Measurements from ENCODE around the gene DIP2B. TPM values are rescaled to one million over a fixed set of nuclear protein-coding genes. Genes with fewer than 3 reads are reported as not detected.

DIP2B gene
- total RNA-seq, 2 experiments from 2014 or later: 17.0 to 24.1 TPM

DNA sequence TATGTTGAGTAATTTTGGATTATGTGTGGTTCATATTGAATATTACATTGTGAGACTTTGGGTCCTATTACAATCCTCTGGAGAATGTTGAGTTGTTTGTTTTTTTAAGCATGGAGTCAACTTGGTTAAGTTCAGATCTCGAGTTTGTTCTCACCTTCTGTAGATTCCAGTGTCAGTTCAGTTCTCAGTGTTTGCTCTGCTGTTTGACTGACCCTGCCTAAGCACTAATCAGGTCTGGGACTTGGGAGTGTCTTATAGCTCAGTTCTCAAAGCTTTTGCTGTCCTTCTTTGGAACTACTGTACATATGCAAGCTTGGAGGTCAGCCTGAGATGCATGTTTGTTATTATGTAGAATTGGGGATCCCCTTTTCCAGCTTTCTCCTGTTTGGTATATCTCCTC lies 63.1 kb downstream of the DIP2B start:
- H2AFZ ChIP-seq (ENCODE audit: low read length): no peak overlapping the region
- TF ChIP-seq, protein P1, sequence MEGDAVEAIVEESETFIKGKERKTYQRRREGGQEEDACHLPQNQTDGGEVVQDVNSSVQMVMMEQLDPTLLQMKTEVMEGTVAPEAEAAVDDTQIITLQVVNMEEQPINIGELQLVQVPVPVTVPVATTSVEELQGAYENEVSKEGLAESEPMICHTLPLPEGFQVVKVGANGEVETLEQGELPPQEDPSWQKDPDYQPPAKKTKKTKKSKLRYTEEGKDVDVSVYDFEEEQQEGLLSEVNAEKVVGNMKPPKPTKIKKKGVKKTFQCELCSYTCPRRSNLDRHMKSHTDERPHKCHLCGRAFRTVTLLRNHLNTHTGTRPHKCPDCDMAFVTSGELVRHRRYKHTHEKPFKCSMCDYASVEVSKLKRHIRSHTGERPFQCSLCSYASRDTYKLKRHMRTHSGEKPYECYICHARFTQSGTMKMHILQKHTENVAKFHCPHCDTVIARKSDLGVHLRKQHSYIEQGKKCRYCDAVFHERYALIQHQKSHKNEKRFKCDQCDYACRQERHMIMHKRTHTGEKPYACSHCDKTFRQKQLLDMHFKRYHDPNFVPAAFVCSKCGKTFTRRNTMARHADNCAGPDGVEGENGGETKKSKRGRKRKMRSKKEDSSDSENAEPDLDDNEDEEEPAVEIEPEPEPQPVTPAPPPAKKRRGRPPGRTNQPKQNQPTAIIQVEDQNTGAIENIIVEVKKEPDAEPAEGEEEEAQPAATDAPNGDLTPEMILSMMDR (conservative IDR thresholded peaks at IDR 0.05; ENCODE audit: low read length): no peak
- TF ChIP-seq EZH2phosphoT487 (IDR thresholded peaks at IDR 0.05; ENCODE audit: borderline replicate concordance, low read depth, low read length): no peak
- H3K79me2 ChIP-seq (ENCODE audit: insufficient read depth, low read depth, low read length): no peaks in the 10 kb centered on the region
- no peak overlapping the region for H3K4me3 ChIP-seq (ENCODE audit: low read depth, low read length, poor library complexity, severe bottlenecking)
- BruUV-seq (replicated peaks): no TSS peak
- H3K9me2 ChIP-seq (ENCODE audit: insufficient read depth, low read length): no peaks in the 10 kb centered on the region
- no peak overlapping the region for H3K27ac ChIP-seq (ENCODE audit: low read depth, low read length, poor library complexity, severe bottlenecking)
- no peaks in the 10 kb centered on the region for H3K36me3 ChIP-seq (ENCODE audit: insufficient read depth, low read length)
- DNase-seq (ENCODE audit: low spot score): no peak
- H3K4me2 ChIP-seq (ENCODE audit: low read length): no peak overlapping the region
- ChIA-PET CTCF (ENCODE audit: unreplicated experiment) (no interaction called here), POLR2A (interaction anchor here (0.6 to 1.3 kb wide), 3 partner anchors 19 to 103 kb away, joined by 3 to 4 read pairs (median 4); no protein-coding TSS in a partner anchor)
- no peaks in the 10 kb centered on the region for H4K20me1 ChIP-seq (ENCODE audit: insufficient read depth, low read length)
- H3K9me3 ChIP-seq (ENCODE audit: low read length): no peaks in the 10 kb centered on the region; the same call in 1 of the 2 replicates
- peaks cover 5% of the 10 kb centered on the region for H3K4me1 ChIP-seq (ENCODE audit: insufficient read depth, low read length, poor library complexity, severe bottlenecking)
- intact Hi-C loops (cut with micrococcal nuclease; ENCODE audit: unreplicated experiment): no loop called here

DNA sequence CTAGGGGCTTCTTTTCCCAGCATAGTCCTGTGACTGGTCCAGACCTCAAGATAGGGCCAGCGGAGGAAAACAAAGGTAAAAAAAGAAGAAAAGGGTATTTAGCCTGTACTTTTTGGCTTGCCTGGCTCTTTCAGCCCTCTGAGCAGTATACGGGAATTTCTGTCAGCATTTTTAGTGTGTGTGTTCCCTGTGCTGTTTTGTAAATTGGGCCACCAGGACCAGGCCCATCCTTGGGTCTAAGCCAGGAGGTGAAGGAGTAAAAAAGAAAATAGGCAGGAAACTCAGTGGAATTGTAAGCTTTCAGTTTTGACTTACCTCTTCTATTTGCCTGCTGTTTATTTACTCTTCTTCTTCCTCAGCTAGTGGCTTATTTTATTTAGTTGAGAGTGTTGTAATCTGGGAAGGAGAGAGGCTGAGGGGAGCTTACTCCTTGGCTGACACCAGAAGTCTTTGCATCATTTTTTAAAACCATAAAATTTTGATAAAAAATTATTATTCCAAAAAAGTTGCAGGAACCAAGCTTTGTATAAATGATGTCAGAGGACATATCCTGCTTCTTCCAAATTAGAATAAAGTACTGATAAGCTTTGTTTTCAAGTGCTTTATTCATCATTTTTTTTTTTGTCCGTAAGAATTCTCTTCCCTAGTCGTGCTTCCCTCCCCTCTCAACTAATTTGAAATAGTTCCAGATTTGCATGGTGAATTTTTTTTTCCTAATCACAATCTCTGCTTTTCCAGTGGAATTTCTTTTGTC lies 63.7 kb downstream of the DIP2B start:
- no peaks in the 10 kb centered on the region for H3K36me3 ChIP-seq (ENCODE audit: insufficient read depth, low read length)
- H3K9me3 ChIP-seq (ENCODE audit: low read length): no peaks in the 10 kb centered on the region; the same call in 1 of the 2 replicates
- POLR2A ChIA-PET: interaction anchor here (0.6 to 1.3 kb wide), 4 partner anchors 17 to 103 kb away, joined by 3 to 5 read pairs (median 4); no protein-coding TSS in a partner anchor
- H3K9me2 ChIP-seq (ENCODE audit: insufficient read depth, low read length): no peaks in the 10 kb centered on the region
- no peak for DNase-seq (ENCODE audit: low spot score)
- no peak overlapping the region for H3K27ac ChIP-seq (ENCODE audit: low read depth, low read length, poor library complexity, severe bottlenecking)
- CTCF ChIA-PET (ENCODE audit: unreplicated experiment): no interaction called here
- no peak for TF ChIP-seq EZH2phosphoT487 (IDR thresholded peaks at IDR 0.05; ENCODE audit: borderline replicate concordance, low read depth, low read length)
- TF ChIP-seq, protein P1 (conservative IDR thresholded peaks at IDR 0.05; ENCODE audit: low read length): no peak
- H3K4me3 ChIP-seq (ENCODE audit: low read depth, low read length, poor library complexity, severe bottlenecking): no peak overlapping the region
- no peak overlapping the region for H2AFZ ChIP-seq (ENCODE audit: low read length)
- no TSS peak for BruUV-seq (replicated peaks)
- no peaks in the 10 kb centered on the region for H3K79me2 ChIP-seq (ENCODE audit: insufficient read depth, low read depth, low read length)
- H3K4me1 ChIP-seq (ENCODE audit: insufficient read depth, low read length, poor library complexity, severe bottlenecking): peaks cover 5% of the 10 kb centered on the region
- intact Hi-C loops (cut with micrococcal nuclease; ENCODE audit: unreplicated experiment): no loop called here
- H3K4me2 ChIP-seq (ENCODE audit: low read length): no peak overlapping the region
- H4K20me1 ChIP-seq (ENCODE audit: insufficient read depth, low read length): no peaks in the 10 kb centered on the region

DNA sequence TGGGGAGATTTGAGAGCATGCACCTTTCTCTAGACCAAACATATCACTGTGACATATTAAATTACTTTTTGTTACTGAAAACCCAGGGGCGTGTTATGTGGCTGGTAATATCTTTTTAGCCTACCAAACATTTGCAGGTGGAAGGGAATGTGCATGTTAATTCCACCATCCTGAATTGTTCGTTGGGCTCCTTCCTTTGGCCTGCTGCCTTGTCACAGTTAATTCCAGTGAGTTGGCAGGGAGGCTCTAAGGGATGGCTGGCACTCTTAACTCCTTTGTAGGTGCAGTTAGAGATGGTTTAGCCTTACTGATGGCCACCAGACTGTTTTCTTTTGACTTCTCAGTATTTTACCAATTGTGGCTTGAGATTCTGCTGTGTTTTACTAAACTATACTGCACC lies 64.5 kb downstream of the DIP2B start:
- H2AFZ ChIP-seq (ENCODE audit: low read length): no peak overlapping the region
- H3K9me2 ChIP-seq (ENCODE audit: insufficient read depth, low read length): no peaks in the 10 kb centered on the region
- TF ChIP-seq, protein P1 (conservative IDR thresholded peaks at IDR 0.05; ENCODE audit: low read length): no peak
- TF ChIP-seq EZH2phosphoT487 (IDR thresholded peaks at IDR 0.05; ENCODE audit: borderline replicate concordance, low read depth, low read length): no peak
- H3K4me1 ChIP-seq (ENCODE audit: insufficient read depth, low read length, poor library complexity, severe bottlenecking): peaks cover 5% of the 10 kb centered on the region
- intact Hi-C loops (cut with micrococcal nuclease; ENCODE audit: unreplicated experiment): no loop called here
- no peaks in the 10 kb centered on the region for H4K20me1 ChIP-seq (ENCODE audit: insufficient read depth, low read length)
- no peak overlapping the region for H3K27ac ChIP-seq (ENCODE audit: low read depth, low read length, poor library complexity, severe bottlenecking)
- H3K9me3 ChIP-seq (ENCODE audit: low read length): no peaks in the 10 kb centered on the region; the same call in 1 of the 2 replicates
- no peak overlapping the region for H3K4me3 ChIP-seq (ENCODE audit: low read depth, low read length, poor library complexity, severe bottlenecking)
- no peaks in the 10 kb centered on the region for H3K79me2 ChIP-seq (ENCODE audit: insufficient read depth, low read depth, low read length)
- H3K36me3 ChIP-seq (ENCODE audit: insufficient read depth, low read length): no peaks in the 10 kb centered on the region
- BruUV-seq (replicated peaks): no TSS peak
- DNase-seq (ENCODE audit: low spot score): no peak
- POLR2A ChIA-PET: interaction anchor here (1.2 to 1.3 kb wide), 2 partner anchors 16 to 102 kb away, joined by 3 to 5 read pairs; no protein-coding TSS in a partner anchor
- CTCF ChIA-PET (ENCODE audit: unreplicated experiment): no interaction called here
- no peak overlapping the region for H3K4me2 ChIP-seq (ENCODE audit: low read length)
